GM12801 (cell line): Measurements from ENCODE around the gene TENM3.

Experiments used
- TF ChIP-seq, protein P1 (sequence below): IDR thresholded peaks from one replicate; pipeline ENCODE4 v1.5.1; 2011; ENCODE audit warnings: control low read depth; ENCODE audit not compliant: insufficient read length; ENCODE audit errors: extremely low read depth

TENM3 gene

DNA sequence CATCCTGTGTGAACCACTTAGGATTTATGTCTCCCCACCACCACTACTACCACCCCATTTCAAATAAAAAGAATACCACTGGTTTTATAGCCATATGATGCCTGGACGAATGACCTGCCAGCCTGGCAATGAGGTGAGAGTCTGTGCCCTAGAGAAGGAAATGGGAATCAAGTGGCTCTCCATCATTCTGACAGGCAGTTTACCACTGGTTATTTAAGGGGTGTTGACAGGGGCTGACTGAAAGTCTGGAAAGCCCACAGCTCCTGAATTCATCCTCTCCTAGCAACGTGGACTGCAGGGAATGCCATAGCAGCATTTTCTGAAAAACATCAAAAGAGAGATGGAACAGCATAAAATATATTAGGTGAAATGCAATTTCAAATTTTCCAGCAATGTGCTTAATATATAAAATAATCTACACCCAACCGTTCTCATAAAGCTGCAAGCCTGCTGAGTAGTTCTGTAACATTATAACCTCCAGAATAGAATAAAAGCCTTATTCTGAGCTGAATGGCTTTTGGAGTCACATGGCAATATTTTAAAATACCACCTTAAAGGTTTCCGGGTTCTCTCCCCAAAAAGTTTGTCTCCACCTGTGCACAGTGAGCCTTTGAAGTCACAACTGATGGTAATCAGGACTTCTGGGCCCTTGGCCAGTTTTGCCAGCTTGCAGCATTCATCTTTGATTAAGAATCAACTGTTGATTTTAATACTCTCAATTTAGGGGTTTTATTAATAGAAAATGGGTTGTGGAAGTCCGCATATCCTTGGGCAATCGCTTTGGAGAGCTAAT, 552.4 kb downstream of the TENM3 start:
- TF ChIP-seq, protein P1, sequence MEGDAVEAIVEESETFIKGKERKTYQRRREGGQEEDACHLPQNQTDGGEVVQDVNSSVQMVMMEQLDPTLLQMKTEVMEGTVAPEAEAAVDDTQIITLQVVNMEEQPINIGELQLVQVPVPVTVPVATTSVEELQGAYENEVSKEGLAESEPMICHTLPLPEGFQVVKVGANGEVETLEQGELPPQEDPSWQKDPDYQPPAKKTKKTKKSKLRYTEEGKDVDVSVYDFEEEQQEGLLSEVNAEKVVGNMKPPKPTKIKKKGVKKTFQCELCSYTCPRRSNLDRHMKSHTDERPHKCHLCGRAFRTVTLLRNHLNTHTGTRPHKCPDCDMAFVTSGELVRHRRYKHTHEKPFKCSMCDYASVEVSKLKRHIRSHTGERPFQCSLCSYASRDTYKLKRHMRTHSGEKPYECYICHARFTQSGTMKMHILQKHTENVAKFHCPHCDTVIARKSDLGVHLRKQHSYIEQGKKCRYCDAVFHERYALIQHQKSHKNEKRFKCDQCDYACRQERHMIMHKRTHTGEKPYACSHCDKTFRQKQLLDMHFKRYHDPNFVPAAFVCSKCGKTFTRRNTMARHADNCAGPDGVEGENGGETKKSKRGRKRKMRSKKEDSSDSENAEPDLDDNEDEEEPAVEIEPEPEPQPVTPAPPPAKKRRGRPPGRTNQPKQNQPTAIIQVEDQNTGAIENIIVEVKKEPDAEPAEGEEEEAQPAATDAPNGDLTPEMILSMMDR: no peak

DNA sequence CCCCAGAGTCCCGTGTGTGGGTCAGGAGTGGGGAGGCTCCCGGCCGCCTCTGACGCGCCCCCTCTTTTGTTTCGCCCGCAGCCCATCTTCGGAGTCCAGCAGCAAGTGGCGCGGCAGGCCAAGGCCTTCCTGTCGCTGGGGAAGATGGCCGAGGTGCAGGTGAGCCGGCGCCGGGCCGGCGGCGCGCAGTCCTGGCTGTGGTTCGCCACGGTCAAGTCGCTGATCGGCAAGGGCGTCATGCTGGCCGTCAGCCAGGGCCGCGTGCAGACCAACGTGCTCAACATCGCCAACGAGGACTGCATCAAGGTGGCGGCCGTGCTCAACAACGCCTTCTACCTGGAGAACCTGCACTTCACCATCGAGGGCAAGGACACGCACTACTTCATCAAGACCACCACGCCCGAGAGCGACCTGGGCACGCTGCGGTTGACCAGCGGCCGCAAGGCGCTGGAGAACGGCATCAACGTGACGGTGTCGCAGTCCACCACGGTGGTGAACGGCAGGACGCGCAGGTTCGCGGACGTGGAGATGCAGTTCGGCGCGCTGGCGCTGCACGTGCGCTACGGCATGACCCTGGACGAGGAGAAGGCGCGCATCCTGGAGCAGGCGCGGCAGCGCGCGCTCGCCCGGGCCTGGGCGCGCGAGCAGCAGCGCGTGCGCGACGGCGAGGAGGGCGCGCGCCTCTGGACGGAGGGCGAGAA, 556.5 kb downstream of the TENM3 start:
- TF ChIP-seq, protein P1: no peak

DNA sequence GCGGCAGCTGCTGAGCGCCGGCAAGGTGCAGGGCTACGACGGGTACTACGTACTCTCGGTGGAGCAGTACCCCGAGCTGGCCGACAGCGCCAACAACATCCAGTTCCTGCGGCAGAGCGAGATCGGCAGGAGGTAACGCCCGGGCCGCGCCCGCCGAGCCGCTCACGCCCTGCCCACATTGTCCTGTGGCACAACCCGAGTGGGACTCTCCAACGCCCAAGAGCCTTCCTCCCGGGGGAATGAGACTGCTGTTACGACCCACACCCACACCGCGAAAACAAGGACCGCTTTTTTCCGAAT, 557.0 kb downstream of the TENM3 start:
- TF ChIP-seq, protein P1: no peak

DNA sequence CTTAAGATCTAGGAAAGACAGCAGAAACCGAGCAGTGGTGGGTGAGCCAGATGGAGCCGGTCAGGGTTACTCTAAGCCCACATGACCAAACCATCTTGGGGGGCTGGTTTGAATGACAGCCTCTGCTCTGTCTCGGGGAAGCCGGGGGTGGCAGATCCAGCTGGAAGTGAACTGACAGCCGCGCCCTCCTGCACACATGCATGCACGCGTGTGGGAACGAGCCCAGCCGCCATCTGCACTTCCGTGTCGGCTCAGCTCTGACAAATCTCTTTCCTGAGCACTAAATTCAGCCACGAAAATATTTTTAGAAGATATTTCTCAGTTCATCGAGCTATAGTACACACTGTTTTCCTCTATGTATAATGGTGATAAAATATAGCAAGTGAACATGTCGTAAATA, 558.4 kb downstream of the TENM3 start:
- TF ChIP-seq, protein P1: no peak

DNA sequence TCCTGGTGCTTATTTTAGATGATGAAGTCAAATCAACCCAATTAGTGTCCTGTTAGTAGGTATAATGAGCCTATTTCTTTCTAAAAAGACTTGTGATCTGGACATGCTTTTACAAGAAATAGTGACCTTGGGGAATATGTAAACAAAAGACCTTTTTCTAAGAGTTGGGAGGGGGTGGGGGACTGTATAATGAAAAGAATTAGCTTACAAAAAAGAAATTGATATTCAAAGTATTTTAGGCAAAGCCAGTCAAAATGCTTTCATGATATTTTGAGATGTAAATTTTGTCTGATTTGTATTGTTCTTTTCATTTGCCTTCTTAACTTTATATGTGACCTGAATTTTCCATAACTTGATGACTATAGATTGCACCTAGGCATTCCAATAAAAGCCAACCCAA, 559.4 kb downstream of the TENM3 start:
- TF ChIP-seq, protein P1: no peak

DNA sequence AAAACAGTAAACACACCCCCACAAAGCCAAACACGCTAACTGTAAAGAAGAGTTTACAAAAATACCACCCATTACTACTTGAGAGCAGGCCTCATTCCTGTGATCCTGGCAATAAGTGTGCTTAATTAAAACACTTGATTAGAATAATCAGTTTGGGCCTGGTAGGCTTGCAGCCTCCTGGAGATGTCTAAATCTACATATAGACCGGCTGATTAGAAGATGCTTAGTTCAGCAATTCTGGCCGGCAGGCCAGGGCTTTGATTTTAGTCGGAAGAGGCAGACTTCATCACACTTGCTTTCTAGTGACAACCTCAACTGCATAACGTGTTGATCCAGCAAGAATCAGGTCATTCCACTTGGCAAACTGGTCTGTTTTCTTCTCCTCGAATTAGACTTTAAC, 560.0 kb downstream of the TENM3 start:
- TF ChIP-seq, protein P1: no peak

DNA sequence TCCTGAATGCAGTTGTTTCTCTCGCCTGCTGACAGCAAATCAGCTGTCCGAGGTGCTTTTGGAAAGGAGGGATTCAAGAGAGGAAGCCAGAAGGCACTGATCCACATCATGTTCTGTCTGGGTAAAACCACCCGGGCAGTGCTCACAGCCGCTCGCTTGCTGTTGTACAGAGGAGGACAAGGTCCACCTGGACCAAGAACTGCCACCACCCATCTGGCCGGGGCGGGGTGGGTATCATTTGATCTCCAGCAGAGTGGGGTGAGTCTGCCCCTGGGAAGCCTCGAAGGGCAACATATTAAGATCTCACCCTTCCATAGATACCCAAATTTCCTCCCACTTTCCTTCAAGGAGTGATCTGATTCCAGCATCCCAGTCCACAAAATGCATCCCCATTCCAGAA, 560.9 kb downstream of the TENM3 start:
- TF ChIP-seq, protein P1: no peak
